Psoas muscle (tissue), 8 donors: ENCODE data around the gene DHX40. TPM values are rescaled to one million over a fixed set of nuclear protein-coding genes. Genes with fewer than 3 reads are reported as not detected.
"Not testable (repeated sequence)": the region's sequence is repeated elsewhere in the genome, so short reads cannot be mapped to it uniquely, and the experiment has no call there.

Source experiments
- ATAC-seq, 4 donors: fragments of 200-7000 bp; cut with Tn5 transposase; one replicate each; pipeline ENCODE4 v1.9.1; 2020; ENCODE audit warnings: moderate library complexity in 3 of 4, mild to moderate bottlenecking in 2 of 4
- DNase-seq, 2 donors: peaks; one replicate each; pipeline ENCODE4 v3.0.0-alpha.2; 2020
- H3K27ac ChIP-seq: fragments of 200-600 bp; one replicate; pipeline ENCODE4 v1.8.0; 2022
- H3K27me3 ChIP-seq, 3 donors: fragments of 200-600 bp in 1 of 3; one replicate each; pipeline versions ENCODE4 v1.6.1 to v1.8.0; 2013 to 2022; ENCODE audit warnings: low read length in 2 of 3, mild to moderate bottlenecking in 2 of 3, moderate library complexity in 1 of 3; ENCODE audit not compliant: insufficient read depth in 3 of 3
- H3K36me3 ChIP-seq, 2 donors: fragments of 200-600 bp in 1 of 2; one replicate each; pipeline versions ENCODE4 v1.6.1 to v1.8.0; 2013 to 2022; ENCODE audit warnings: low read depth in 1 of 2, mild to moderate bottlenecking in 1 of 2, moderate library complexity in 1 of 2; ENCODE audit not compliant: insufficient read depth in 1 of 2
- H3K4me1 ChIP-seq: fragments of 200-600 bp; one replicate; pipeline ENCODE4 v1.8.0; 2022
- H3K4me3 ChIP-seq: fragments of 200-600 bp; one replicate; pipeline ENCODE4 v1.8.0; 2022; ENCODE audit warnings: mild to moderate bottlenecking
- H3K9me3 ChIP-seq: fragments of 200-600 bp; one replicate; pipeline ENCODE4 v1.8.0; 2022
- WGBS, 3 donors: extraction: QIAGEN DNeasy Blood & Tissue Kit; methylation state at CpG; one replicate each; pipeline versions ENCODE4 v1.1.6 to v1.1.7; 2013; 5-methylcytosine and 5-hydroxymethylcytosine counted together
- intact Hi-C, 2 donors: fragments of 100-400 bp; cut with DNase I; formaldehyde crosslinking; loops; one replicate each; pipeline versions ENCODE4 v1.11.0 to v1.14.2; 2022
- polyA plus RNA-seq, 3 donors: library from polyadenylated mRNA; stranded (reverse); fragments of 200-250 nt; gene quantifications; one replicate each; pipeline ENCODE4 v1.2.3, GENCODE V29; 2013
- total RNA-seq, 4 donors: library from RNA; stranded (reverse); fragmentation: NEBNext Ultra II Directional in 2 of 4; extraction: Animal tissue kit (Norgen Biotek cat#: 25700) in 2 of 4; gene quantifications; one replicate each; pipeline versions ENCODE4 v1.2.1 to v1.2.4, GENCODE V29; 2021 to 2023
- TF ChIP-seq, protein P1 (sequence below): fragments of 200-600 bp; IDR thresholded peaks from one replicate; pipeline ENCODE4 v1.8.0; 2022; ENCODE audit warnings: antibody characterized with exemption
- donor health status: healthy with polysubstance abuse.
- donor health status: DM: no; HTN: no; CAD: no; lungs with moderate emphysema.
- donor health status: Bipolar disorder and iron deficiency.
- donor health status: healthy.
- donor health status: DM: yes; HTN: yes; CAD: no.
- donor health status: DM: no; HTN: no; CAD: no.
- donor health status: DM: no; HTN: no; CAD: no.
- donor health status: DM: yes; HTN: yes; CAD: no.

The DHX40 gene
- total and polyA plus RNA-seq, 7 donors, result 8.5 to 21.8 (median 17.2) TPM

DNA sequence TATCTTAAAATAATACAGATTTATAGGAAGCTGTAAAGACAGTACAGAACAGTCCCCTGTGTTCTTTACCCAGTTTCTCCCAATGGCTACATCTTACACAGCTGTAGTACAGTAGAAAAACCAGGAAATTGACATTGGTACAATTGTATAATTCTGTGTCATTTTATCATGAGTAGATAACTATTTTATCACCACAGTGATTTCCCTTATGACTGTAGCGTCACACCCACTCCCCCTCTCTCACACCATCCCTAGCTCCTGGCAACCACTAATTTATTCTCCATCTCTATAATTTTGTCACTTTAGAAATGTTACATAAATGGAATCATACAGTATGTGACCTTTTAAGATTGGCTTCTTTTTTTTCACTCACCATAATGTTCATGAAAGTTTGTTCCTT, 85.2 kb downstream of the DHX40 start:
- TF ChIP-seq, protein P1, sequence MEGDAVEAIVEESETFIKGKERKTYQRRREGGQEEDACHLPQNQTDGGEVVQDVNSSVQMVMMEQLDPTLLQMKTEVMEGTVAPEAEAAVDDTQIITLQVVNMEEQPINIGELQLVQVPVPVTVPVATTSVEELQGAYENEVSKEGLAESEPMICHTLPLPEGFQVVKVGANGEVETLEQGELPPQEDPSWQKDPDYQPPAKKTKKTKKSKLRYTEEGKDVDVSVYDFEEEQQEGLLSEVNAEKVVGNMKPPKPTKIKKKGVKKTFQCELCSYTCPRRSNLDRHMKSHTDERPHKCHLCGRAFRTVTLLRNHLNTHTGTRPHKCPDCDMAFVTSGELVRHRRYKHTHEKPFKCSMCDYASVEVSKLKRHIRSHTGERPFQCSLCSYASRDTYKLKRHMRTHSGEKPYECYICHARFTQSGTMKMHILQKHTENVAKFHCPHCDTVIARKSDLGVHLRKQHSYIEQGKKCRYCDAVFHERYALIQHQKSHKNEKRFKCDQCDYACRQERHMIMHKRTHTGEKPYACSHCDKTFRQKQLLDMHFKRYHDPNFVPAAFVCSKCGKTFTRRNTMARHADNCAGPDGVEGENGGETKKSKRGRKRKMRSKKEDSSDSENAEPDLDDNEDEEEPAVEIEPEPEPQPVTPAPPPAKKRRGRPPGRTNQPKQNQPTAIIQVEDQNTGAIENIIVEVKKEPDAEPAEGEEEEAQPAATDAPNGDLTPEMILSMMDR, result no peak
- no peak for ATAC-seq
- Histone ChIP-seq H3K4me1 (peaks cover 5% of the 10 kb centered on the region), H3K27me3 (no peaks in the 10 kb centered on the region), H3K9me3 (no peaks in the 10 kb centered on the region), H3K36me3 (peaks cover 18 to 88% of the 10 kb centered on the region in 2 donors), H3K4me3 (no peak overlapping the region), H3K27ac (no peak overlapping the region)
- WGBS, 3 donors, result 97 to 98% (median 98%) methylated on average over 1 of the region's 1 CpG
- DNase-seq, result no peak
- intact Hi-C loops, result no loop called here

DNA sequence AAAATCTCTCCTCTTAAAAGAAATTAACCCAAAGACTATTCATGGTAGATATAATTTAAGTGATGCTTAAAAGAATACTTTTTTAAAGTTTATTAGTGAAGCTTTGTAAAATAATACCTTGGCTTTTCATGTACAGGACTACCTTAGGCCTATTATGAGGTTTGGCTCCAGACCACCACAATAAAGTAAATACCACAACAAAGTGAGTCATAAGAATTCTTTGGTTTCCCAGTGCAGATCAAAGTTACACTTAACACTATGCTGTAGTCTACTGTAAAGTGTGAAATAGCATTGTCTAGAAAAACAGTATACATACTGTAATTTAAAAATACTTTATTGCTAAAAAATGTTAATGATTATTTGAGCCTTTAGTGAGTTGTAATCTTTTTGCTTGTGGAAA, 85.9 kb downstream of the DHX40 start:
- H3K4me3 ChIP-seq, result no peak overlapping the region
- ATAC-seq (no peak), DNase-seq (no peak)
- intact Hi-C loops, result no loop called here
- peaks cover 5% of the 10 kb centered on the region for H3K4me1 ChIP-seq
- H3K27ac ChIP-seq, result no peak overlapping the region
- no peaks in the 10 kb centered on the region for H3K9me3 ChIP-seq
- TF ChIP-seq, protein P1, result no peak
- no peaks in the 10 kb centered on the region for H3K27me3 ChIP-seq
- peaks cover 18 to 90% of the 10 kb centered on the region in 2 donors for H3K36me3 ChIP-seq

DNA sequence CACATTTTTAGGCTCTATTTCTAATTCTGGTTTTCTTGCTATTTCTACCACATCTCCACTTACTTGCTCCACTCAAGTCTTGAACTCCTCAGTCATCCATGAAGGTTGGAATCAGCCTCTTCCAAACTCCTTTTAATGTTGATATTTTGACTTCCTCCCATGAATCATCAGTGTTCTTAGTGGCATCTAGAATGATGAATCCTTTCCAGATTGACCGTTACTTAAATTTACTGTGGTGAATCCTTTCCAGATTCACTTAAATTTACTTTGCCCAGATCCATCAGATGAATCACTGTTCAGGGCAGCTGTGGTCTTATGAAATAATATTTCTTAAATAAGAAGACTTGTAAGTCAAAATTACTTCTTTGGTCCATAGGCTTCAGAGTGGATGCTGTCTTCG, 86.7 kb downstream of the DHX40 start:
- WGBS, 3 donors, result 82 to 86% (median 83%) methylated on average over 2 of the region's 2 CpGs
- peaks cover 18 to 97% of the 10 kb centered on the region in 2 donors for H3K36me3 ChIP-seq

DNA sequence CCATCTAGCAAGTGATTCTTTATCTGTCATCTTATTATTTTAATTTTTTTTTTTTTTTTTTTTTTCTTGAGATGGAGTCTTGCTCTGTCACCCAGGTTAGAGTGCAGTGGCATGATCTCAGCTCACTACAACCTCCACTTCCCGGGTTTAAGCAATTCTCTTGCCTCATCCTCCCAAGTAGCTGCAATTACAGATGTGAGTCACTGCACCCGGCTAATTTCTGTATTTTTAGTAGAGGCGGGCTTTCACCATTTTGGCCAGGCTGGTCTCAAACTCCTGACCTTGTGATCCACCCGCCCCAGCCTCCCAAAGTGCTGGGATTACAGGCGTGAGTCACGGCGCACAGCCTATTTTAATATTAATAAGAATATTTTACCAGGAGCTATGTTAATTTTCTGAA, 91.2 kb downstream of the DHX40 start:
- intact Hi-C loops, result loop anchor here in 1 of 2 donors (5.0 kb wide), 1 partner anchor 36 kb away; no protein-coding TSS in a partner anchor
- H3K4me3 ChIP-seq, H3K9me3 ChIP-seq, H3K4me1 ChIP-seq, H3K27ac ChIP-seq, DNase-seq, H3K27me3 ChIP-seq: not testable (repeated sequence)
- H3K36me3 ChIP-seq, result peaks cover 8 to 97% of the 10 kb centered on the region in 2 donors
- 90 to 94% (median 94%) methylated on average over 7 of the region's 7 CpGs for WGBS, 3 donors
- peak in 2 of 4 donors; percentile 72 to 74 for ATAC-seq

More for the DNA sequence above, 86.7 kb downstream of the DHX40 start:
- no peaks in the 10 kb centered on the region for H3K9me3 ChIP-seq
- H3K4me1 ChIP-seq, result peaks cover 5% of the 10 kb centered on the region
- no peak overlapping the region for H3K4me3 ChIP-seq
- DNase-seq, result no peak
- ATAC-seq, result no peak
- no peak overlapping the region for H3K27ac ChIP-seq
- intact Hi-C loops, result no loop called here
- no peaks in the 10 kb centered on the region for H3K27me3 ChIP-seq
- TF ChIP-seq, protein P1, result no peak

Other genes starting within 250 kb of the DHX40 start
- 10 to 100 TPM; 19.9 to 47.8 (median 22.3) TPM for gene YPEL2, start 234.0 kb upstream of the DHX40 start, total RNA-seq
- 10 to 100 TPM in 1 of 3 donors, 1 to 10 TPM in 2; 1.9 to 10.6 (median 6.9) TPM for gene YPEL2, start 234.0 kb upstream of the DHX40 start, polyA plus RNA-seq
- 100 to 1,000 TPM in 3 of 4 donors, 10 to 100 TPM in 1; 92.4 to 156 (median 128) TPM for gene CLTC, start 54.3 kb downstream of the DHX40 start, total RNA-seq
- gene CLTC, start 54.3 kb downstream of the DHX40 start, polyA plus RNA-seq, result 100 to 1,000 TPM in 2 of 3 donors, 10 to 100 TPM in 1; 61.4 to 124 (median 111) TPM
- 10 to 100 TPM; 11.4 to 28.8 (median 16.1) TPM for gene PTRH2, start 141.8 kb downstream of the DHX40 start, total RNA-seq
- 10 to 100 TPM; 31.2 to 43.1 (median 34.7) TPM for gene PTRH2, start 141.8 kb downstream of the DHX40 start, polyA plus RNA-seq
- 10 to 100 TPM; 37.9 to 66.5 (median 54.1) TPM for gene VMP1, start 142.0 kb downstream of the DHX40 start, total RNA-seq
- 100 to 1,000 TPM in 1 of 3 donors, 10 to 100 TPM in 2; 31.3 to 115 (median 70.5) TPM for gene VMP1, start 142.0 kb downstream of the DHX40 start, polyA plus RNA-seq